GM11168 (cell line): ENCODE measurements around the gene YDJC.
"Not testable (repeated sequence)": the region's sequence is repeated elsewhere in the genome, so short reads cannot be mapped to it uniquely, and the experiment has no call there.

ENCODE experiments used
- in situ Hi-C: fragments of 300-500 bp; cut with MboI; formaldehyde crosslinking; loops from one replicate; pipeline ENCODE4 v1.12.0; 2022; ENCODE audit warnings: low sequenced_read_pairs; ENCODE audit not compliant: unreplicated experiment

Gene YDJC

DNA sequence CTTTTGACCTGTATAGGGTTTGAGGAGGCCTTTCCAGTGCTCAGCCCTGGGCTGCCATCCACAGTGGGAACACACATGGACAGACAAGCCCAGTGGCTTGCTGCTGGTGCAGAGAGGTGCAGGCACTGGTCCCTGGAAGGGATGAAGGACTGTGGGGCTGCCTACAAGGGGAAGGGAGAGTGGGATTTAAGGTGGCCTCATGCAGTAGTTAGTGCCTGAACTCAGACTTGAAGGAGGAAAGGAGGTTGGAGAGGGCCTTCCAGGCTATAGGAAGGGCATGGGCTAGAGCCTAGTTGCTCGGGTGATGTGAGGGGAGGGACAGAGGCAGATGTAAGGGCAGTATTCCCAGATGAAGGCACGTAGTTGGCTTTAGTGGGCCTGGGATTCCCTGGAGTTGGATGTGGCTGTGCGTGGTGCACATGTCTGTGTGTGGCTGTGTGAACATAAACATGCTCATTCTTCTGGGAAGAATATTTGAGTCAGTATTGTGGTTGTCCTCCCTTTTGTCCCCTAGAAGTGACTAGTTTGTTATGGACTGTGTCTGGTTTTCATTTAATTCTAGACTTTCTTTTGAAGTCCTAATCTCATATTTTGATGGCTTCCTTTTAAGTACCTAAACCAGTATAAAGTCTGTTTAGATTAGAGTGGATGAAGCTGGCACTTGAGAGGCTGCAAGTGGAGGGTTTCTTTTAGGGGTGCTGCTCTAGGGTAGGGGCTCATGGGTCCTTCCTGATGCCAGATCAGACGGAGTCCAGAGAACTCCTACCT, 18.4 kb downstream of the YDJC start:
- in situ Hi-C loops, result no loop called here

DNA sequence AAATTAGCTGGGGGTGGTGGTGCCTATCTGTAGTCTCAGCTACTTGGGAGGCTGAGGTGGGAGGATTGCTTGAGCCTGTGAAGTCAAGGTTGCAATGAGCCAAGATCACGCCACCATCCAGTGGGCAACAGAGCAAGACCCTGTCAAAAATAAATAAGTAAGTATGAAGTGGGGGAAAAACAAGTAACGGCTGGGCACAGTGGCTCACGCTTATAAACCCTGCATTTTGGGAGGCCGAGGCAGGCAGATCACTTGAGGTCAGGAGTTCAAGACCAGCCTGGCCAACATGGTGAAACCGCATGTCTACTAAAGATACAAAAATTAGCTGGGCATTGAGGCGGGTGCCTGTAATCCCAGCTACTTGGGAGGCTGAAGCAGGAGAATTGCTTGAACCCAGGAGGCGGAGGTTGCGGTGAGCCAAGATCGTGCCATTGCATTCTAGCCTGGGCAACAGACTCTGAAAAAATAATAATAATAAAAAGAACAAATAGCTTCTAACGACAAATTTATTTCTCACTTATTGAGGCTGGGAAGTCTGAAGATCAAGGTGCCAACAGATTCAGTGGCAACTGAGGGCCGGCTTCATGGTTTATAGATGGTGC, 20.2 kb downstream of the YDJC start:
- in situ Hi-C loops, result not testable (repeated sequence)

DNA sequence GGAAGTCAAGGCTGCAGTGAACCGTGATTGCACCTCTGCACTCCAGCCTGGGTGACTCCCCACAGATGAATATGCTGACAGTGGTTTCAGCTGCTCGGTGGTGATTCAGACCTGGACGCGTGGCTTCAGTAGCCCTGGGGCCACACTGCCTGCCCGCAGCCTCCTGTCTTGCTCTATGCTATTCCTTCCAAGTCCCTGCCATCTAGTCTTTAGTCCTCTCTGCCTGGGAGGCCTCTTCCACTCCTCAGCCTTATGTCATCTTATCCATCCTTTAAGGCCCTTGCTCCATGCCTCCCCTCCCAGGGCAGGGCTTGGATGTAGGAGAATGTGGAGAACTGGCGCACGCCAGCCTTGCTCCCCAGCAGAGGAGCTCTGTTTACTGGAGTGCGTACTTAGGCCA, 23.0 kb downstream of the YDJC start:
- in situ Hi-C loops, result no loop called here

DNA sequence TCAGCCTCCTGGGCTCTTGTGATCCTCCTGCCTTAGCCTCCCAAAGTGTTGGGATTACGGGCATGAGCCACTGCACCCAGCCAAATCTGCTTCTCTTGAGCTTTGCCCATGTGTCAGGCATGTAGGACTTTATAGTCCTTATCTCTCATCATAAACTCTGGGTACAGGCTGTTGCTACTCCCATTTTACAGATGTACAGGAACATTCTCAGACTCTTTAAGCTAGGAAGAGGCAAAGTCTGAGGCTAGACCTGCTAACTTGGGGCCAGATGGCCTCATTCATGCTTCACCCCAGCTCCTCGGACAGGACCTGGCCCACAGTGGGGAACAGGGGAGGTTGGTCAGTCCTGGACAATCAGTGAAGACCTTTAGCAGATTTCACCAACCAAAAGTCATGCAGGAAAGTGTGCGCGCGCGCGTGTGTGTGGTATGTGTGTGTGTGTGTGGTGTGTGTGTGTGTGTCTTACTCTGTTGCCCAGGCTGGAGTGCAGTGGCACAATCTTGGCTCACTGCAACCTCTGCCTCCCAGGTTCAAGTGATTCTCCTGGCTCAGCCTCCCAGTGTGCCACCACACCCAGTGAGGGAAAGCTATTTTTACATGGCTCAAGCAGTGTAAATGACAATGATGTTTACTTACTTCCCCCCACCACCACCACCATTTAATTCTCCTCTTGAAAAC, 23.8 kb downstream of the YDJC start:
- in situ Hi-C loops, result no loop called here

DNA sequence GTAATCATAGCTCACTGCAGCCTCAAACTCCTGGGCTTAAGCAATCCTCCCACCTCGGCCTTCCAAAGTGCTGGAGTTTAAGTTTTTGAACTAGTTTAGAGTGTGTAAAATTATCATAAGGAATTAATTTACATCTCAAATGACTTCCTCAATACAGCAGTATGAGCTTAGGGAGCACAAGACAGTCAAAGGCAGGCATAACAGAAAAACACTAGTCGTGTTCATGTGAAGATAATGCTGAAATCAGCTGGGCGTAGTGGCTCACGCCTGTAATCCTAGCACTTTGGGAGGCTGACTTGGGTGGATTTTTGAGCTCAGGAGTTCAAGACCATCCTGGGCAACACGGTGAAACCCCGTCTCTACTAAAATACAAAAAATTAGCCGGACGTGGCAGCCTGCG, 25.8 kb downstream of the YDJC start:
- in situ Hi-C loops, result no loop called here

DNA sequence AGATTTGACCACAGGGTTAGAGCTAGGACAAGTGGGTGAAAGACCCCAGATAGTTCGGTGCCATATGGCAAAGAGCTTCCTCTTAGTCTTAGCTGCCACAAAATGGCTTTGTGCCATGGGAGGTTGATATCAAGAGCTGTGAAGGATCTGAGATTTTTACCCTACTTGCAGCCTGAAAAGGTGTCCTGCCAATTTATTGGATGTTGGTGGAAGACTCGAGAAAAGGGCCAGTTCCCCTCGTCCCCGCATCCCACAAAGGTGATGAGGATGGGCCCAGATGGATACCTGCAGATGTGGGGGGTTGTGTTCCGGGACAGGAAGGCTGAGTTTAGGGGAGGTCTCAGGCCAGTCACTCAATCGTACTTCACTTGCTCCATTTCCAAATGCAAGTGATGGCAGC, 27.2 kb downstream of the YDJC start:
- in situ Hi-C loops, result no loop called here

- in situ Hi-C loops, result no loop called here
Measured at GRCh38 chr22:21599053-21599893, 30.5 kb downstream of the YDJC start.

DNA sequence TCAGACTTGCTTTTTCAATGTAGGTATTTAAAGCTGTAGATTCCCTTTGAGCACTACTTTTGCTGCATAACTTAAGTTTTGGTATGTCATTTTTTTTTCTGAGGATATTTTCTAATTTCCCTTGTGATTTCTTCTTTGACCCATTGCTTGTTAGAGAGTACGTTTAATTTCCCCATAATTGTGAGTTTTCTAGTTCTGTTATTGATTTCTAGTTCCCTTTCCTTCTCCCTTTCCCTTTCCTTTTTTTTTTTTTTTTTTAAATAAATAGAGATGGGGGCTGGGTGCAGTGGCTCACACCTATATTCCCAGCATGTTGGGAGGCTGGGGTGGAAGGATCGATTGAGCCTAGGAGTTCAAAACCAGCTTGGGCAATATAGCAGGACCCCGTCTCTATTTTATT, 31.5 kb downstream of the YDJC start:
- in situ Hi-C loops, result no loop called here

GRCh38 chr22:21596356-21597135, 33.3 kb downstream of the YDJC start:
- in situ Hi-C loops, result not testable (repeated sequence)

DNA sequence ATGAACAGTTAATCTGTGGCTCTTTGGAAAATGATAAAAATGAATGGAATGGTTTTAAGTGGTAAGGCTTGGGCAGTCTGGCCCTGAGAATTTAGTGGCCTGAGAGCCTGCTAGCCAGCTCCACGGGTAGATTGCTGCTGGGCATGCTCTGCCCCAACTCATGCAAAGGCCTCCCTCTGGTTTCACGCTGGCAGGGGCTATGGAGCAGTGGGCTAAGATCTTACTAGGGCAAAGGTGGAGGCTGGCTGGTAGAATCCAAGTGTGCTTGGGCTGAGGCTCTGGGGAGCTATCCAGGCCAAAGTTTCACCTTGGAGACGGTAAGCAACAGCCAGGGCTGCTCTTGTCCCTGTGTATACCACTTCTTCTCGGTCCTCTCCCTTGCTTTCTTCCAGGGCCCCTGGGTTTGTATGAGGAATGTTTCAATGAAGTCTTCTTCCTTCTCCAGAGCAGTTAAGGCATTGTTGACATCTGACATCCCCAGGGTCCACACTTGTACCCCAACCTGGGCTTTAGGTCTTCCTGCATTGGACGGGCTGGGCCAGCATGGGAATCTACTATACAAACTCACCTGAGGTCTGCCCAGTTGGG, 34.9 kb downstream of the YDJC start:
- in situ Hi-C loops, result no loop called here

DNA sequence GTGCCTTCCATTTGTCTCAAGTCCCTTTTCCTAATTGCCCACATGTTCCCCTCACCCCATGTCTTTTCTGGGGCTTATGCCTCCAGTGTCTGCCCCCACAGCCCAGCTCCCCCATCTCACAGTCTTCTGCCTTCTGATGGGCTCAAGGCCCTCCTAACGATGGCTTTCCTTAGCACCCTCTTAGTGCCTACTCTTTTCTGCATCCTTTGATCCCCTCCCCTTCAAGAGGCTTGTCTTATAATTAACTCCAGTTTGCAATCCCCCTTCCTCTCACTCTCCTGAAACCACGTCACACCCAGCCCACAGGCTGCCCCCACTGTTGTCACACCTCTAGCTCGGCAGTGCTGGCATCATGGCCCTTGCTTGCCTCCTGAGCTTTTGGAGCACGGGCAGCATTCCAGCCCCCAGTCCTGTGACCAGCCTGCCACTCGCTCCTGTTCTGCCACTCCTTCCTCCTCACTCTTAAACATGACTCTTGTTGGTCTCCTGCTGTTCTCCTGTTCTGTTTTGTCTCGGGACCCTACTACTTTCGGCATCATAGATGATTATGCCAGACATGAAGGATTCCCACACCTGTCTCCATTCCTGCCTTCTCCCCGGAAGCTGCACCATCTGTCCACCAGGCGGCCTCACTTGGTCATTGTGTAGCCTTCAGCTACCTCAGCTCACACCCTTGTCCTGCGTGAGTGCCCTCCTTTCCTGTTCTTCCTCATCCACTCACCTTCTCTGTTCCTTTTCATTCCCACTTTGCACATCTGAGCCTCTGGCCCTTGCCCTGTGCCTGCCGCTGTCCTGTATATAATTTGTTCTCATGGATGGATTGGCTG, 36.2 kb downstream of the YDJC start:
- in situ Hi-C loops, result no loop called here

DNA sequence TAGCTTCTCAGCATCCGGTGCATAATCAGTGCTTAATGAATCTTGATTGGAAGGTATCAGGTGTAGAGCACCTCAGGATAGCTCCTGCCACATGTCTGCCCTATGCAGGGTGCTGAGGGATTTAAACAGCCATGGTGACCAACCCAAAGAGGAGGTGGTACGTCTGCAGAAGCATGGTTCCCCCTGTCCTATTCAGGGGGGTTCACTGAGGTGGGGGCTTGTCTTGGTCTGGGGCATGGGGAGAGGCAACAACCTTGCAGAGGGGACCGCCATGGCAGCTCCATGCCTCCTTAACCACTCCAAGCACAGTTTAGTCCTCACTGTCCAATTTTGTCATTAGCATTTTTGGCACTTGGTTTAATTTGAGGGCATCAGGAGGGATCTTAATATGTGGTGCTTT, 37.4 kb downstream of the YDJC start:
- in situ Hi-C loops, result no loop called here

DNA sequence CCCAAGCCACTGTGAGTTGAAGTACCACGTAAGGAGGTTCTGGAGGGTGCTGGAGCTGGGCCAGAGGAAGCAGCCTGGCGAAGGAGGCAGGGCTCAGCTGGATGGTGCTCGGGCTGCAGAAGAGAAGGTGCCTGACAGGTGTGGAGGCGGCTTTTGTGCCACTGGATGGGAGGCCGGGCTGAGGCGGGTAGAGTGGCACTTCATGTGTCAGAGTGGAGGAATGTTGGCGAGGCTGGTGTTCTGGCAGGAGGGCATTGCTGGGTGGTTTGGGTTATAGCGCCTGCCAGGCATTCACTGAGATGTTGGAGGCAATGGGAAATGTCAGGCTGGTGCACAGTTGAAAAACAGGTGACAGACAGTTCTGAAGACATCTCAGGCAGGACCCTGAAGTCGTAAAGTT, 38.1 kb downstream of the YDJC start:
- in situ Hi-C loops, result no loop called here

GRCh38 chr22:21590809-21591641, 38.8 kb downstream of the YDJC start:
- in situ Hi-C loops, result no loop called here

- in situ Hi-C loops, result no loop called here
Measured at GRCh38 chr22:21589396-21589795, 40.4 kb downstream of the YDJC start.

DNA sequence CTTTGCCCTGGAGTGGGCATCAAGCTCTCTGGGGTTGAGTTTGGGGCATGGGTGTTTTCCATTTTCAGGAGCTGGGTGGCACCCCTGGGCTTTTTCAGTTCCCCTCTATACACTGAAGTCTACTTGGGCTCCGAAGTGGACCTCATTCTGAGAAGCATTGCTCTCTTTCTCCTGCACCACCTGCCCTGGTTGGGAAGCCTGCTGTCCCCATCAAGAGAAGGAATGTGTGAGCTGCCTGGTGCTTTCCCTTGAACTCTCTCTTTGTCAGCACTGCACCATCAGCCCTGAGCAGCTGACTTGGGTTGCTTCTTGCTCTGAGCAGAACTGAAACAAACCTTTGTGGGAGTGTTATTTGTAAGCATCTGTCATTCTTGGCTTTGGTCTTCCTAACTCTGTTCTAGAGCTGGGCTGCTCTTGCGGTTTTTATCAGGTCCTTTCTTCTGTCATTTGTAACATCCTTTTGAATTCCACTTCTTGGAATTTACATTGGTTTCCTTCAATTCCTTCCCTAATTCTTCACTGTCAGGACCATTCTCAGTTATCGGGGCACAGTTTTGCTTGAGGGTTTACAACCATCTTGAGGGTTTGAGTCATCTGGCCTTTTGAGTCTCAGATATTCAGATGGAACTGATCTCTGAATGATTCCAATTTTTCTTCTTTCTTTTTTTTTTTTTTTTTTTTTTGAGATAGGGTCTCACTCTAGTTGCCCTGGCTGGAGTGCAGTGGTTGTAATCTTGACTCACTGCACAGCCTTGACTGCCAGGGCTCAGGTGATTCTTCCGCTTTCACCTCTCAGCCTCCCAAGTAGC, 41.8 kb downstream of the YDJC start:
- in situ Hi-C loops, result no loop called here

DNA sequence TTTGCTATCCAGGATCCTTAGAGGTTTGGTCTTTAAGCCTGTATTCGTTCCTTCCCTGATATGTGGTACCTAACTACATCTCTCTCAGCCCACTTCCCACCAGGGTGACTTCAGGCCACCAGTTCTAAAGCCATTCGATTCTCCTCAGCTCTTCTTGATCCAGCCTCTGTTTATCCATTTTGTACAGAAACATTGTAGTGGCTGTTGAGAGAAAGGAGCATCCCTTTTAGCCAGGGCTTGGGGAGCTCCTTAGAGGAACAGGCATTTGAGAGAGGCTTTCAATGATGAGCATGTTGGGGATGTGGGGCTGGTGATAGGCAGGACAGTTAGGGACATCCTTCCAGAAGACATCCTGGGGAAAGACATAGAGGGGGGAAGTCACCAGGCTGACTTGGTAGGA, 44.4 kb downstream of the YDJC start:
- in situ Hi-C loops, result no loop called here
